ENCODE data around the gene PPP2CA. TPM values are rescaled to one million over a fixed set of nuclear protein-coding genes. Genes with fewer than 3 reads are reported as not detected.

PPP2CA gene
- total RNA-seq, 1 experiment from 2014 or later = 184 TPM

GRCh38 chr5:134247428-134248224, 21.8 kb upstream of the PPP2CA start:
- POLR2A ChIA-PET = no interaction called here
- intact Hi-C loops (cut with micrococcal nuclease; ENCODE audit: unreplicated experiment) = no loop called here
- in situ Hi-C loops (cut with HindIII; ENCODE audit: low pct_unique_long_range_greater_than_20kb, low sequenced_read_pairs) = no loop called here
- BruUV-seq (replicated peaks) = no TSS peak
- CTCF ChIA-PET = no interaction called here
- no peaks in the 10 kb centered on the region for H3K9me3 ChIP-seq (ENCODE audit: control insufficient read depth, insufficient read depth, low read depth, low read length)
- H3K27ac ChIP-seq (ENCODE audit: low read length) = peak overlapping the region; percentile 58
- H3K36me3 ChIP-seq (ENCODE audit: control insufficient read depth, insufficient read depth, low read length) = no peaks in the 10 kb centered on the region
- H3K27me3 ChIP-seq (ENCODE audit: control insufficient read depth, insufficient read depth, low read length) = no peaks in the 10 kb centered on the region
- no peak for TF ChIP-seq REST (IDR thresholded peaks at IDR 0.05; ENCODE audit: insufficient read depth in 1 of 2, low read depth in 2 of 2, low read length in 1 of 2)
- TF ChIP-seq TCF7L2 (IDR thresholded peaks at IDR 0.05; ENCODE audit: low read depth, low read length) = no peak
- no peak for TF ChIP-seq CTCF (IDR thresholded peaks at IDR 0.05)
- TF ChIP-seq SIN3A (IDR thresholded peaks at IDR 0.05; ENCODE audit: borderline replicate concordance, insufficient read depth, low read depth, low read length) = no peak
- TF ChIP-seq POLR2AphosphoS5 (IDR thresholded peaks at IDR 0.05; ENCODE audit: low read depth, low read length) = no peak
- no peak overlapping the region for H3K4me3 ChIP-seq (ENCODE audit: low read depth in 2 of 2, low read length in 2 of 2)
- H3K4me1 ChIP-seq (ENCODE audit: control insufficient read depth, insufficient read depth, low read length) = peaks cover 34% of the 10 kb centered on the region
- peak; percentile 91 for DNase-seq (ENCODE audit: low read depth, low spot score)
- peak; percentile 57; the same call in 1 of the 2 replicates for ATAC-seq

GRCh38 chr5:134246771-134247427, 21.0 kb upstream of the PPP2CA start:
- TF ChIP-seq SIN3A (IDR thresholded peaks at IDR 0.05; ENCODE audit: borderline replicate concordance, insufficient read depth, low read depth, low read length) (no peak), TCF7L2 (IDR thresholded peaks at IDR 0.05; ENCODE audit: low read depth, low read length) (no peak), POLR2AphosphoS5 (IDR thresholded peaks at IDR 0.05; ENCODE audit: low read depth, low read length) (no peak), CTCF (IDR thresholded peaks at IDR 0.05) (no peak), REST (IDR thresholded peaks at IDR 0.05; ENCODE audit: insufficient read depth in 1 of 2, low read depth in 2 of 2, low read length in 1 of 2) (no peak)
- ChIA-PET CTCF (interaction anchor here (0.7 kb wide), 1 partner anchor 102 kb away, joined by 5 read pairs; no protein-coding TSS in a partner anchor), POLR2A (interaction anchor here (0.5 kb wide), 1 partner anchor 21 kb away, joined by 3 read pairs; the partner anchor contains the start of gene PPP2CA)
- in situ Hi-C loops (cut with HindIII; ENCODE audit: low pct_unique_long_range_greater_than_20kb, low sequenced_read_pairs) = no loop called here
- Histone ChIP-seq H3K4me3 (ENCODE audit: low read depth in 2 of 2, low read length in 2 of 2) (no peak overlapping the region), H3K27me3 (ENCODE audit: control insufficient read depth, insufficient read depth, low read length) (no peaks in the 10 kb centered on the region), H3K9me3 (ENCODE audit: control insufficient read depth, insufficient read depth, low read depth, low read length) (no peaks in the 10 kb centered on the region), H3K27ac (ENCODE audit: low read length) (peak overlapping the region; percentile 48), H3K4me1 (ENCODE audit: control insufficient read depth, insufficient read depth, low read length) (peaks cover 32% of the 10 kb centered on the region), H3K36me3 (ENCODE audit: control insufficient read depth, insufficient read depth, low read length) (no peaks in the 10 kb centered on the region)
- intact Hi-C loops (cut with micrococcal nuclease; ENCODE audit: unreplicated experiment) = no loop called here
- ATAC-seq (no peak), DNase-seq (ENCODE audit: low read depth, low spot score) (no peak)
- no TSS peak for BruUV-seq (replicated peaks)
